ENCODE measurements around the gene OSBPL10. TPM values are rescaled to one million over a fixed set of nuclear protein-coding genes. Genes with fewer than 3 reads are reported as not detected.

The OSBPL10 gene
- total RNA-seq, 1 donor from 2014 or later: 6.4 TPM

DNA sequence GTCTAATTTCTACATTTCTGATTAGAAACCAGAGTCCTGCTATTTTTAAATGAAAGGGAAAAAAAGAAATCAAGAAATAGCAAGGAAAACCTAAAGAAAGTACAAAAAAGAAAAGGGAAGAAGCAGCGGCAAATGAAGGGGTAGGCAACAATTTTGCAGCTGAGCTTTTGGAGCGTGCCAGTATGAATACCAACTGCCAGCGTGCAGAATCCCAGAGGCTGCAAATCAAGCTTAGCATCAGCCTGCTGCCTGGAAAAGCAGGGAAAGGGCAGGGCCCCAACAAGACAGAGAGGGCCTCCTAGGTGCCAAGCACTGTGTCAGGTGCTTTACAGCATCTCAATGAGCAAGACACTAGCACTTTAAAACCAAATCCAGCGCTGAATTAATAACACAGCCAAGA, 271.5 kb downstream of the OSBPL10 start:
- TF ChIP-seq, protein P1, sequence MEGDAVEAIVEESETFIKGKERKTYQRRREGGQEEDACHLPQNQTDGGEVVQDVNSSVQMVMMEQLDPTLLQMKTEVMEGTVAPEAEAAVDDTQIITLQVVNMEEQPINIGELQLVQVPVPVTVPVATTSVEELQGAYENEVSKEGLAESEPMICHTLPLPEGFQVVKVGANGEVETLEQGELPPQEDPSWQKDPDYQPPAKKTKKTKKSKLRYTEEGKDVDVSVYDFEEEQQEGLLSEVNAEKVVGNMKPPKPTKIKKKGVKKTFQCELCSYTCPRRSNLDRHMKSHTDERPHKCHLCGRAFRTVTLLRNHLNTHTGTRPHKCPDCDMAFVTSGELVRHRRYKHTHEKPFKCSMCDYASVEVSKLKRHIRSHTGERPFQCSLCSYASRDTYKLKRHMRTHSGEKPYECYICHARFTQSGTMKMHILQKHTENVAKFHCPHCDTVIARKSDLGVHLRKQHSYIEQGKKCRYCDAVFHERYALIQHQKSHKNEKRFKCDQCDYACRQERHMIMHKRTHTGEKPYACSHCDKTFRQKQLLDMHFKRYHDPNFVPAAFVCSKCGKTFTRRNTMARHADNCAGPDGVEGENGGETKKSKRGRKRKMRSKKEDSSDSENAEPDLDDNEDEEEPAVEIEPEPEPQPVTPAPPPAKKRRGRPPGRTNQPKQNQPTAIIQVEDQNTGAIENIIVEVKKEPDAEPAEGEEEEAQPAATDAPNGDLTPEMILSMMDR (IDR thresholded peaks at IDR 0.05; ENCODE audit: borderline replicate concordance): no peak
- Histone ChIP-seq H3K36me3 (no peaks in the 10 kb centered on the region), H3K27ac (replicated peaks) (no peak overlapping the region), H3K4me1 (peaks cover 6% of the 10 kb centered on the region), H3K27me3 (ENCODE audit: low read depth) (no peaks in the 10 kb centered on the region), H3K4me3 (no peak overlapping the region), H3K9me3 (replicated peaks) (peaks cover 15% of the 10 kb centered on the region)
- DNase-seq: no peak
- intact Hi-C loops (cut with micrococcal nuclease): no loop called here

DNA sequence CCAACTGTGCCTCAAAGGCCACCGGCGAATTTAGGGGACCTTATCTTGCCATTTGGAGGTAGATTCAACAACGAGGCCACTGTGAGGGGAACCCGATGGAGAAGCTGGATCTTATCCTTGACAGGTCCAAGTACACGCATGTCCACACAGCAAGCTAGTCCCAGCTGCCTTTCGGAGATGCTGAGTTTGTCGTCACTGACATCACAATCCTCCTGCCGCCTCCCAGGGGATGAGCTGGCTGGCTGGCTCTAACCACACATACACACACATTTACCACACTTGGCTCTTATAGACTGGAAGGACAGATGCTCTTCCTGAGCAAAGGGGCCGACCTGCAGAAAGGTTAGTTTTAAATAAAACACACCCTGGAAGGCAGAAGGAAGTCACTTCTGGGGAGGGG, 272.1 kb downstream of the OSBPL10 start:
- intact Hi-C loops (cut with micrococcal nuclease): no loop called here
- TF ChIP-seq, protein P1 (IDR thresholded peaks at IDR 0.05; ENCODE audit: borderline replicate concordance): no peak
- Histone ChIP-seq H3K9me3 (replicated peaks) (peaks cover 15% of the 10 kb centered on the region), H3K27me3 (ENCODE audit: low read depth) (no peaks in the 10 kb centered on the region), H3K27ac (replicated peaks) (no peak overlapping the region), H3K36me3 (no peaks in the 10 kb centered on the region), H3K4me3 (no peak overlapping the region), H3K4me1 (peaks cover 6% of the 10 kb centered on the region)
- no peak for DNase-seq

DNA sequence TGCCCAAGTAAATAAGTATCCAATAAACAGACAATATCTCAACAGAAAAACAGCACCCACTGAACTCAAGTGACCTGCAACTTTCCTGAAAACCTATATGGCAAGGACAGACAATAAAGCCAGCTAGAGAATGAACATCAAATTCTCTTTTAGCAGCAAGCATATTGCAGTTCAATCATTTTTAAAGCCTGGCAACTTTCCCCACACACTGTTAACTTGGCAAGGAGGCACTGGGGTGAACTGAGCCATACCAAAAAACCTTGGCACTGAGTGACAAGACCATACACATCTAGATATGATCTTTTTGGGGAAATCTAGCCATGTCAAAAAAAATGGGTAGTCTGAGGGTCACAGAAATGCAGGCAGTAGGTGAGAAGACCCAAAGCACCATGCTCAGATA, 273.8 kb downstream of the OSBPL10 start:
- Histone ChIP-seq H3K36me3 (no peaks in the 10 kb centered on the region), H3K27me3 (ENCODE audit: low read depth) (no peaks in the 10 kb centered on the region), H3K4me3 (no peak overlapping the region), H3K27ac (replicated peaks) (no peak overlapping the region), H3K9me3 (replicated peaks) (peaks cover 4% of the 10 kb centered on the region), H3K4me1 (peaks cover 6% of the 10 kb centered on the region)
- no peak for DNase-seq
- TF ChIP-seq, protein P1 (IDR thresholded peaks at IDR 0.05; ENCODE audit: borderline replicate concordance): no peak
- intact Hi-C loops (cut with micrococcal nuclease): no loop called here

DNA sequence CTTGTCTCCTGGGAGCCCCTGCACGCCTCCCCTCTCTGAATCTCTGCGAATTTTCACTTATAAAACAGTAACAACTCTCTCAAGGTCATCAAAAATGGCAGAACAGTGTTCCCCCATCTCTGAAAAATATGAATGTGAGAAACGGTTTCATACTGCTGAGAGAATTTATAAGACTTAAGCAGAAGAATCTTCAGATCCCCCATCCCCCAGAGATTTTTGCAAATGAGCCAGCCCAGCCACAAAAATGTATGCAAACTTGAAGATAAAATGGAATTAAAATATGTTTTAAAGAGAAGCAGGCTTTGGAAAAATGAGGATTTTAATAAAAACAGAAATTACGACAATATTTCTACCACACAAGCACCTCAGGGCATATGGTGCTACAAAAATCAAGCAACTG, 275.3 kb downstream of the OSBPL10 start:
- TF ChIP-seq, protein P1 (IDR thresholded peaks at IDR 0.05; ENCODE audit: borderline replicate concordance): no peak
- DNase-seq: no peak
- peaks cover 8% of the 10 kb centered on the region for H3K36me3 ChIP-seq
- H3K27me3 ChIP-seq (ENCODE audit: low read depth): no peaks in the 10 kb centered on the region
- H3K4me1 ChIP-seq: peaks cover 6% of the 10 kb centered on the region
- no peak overlapping the region for H3K27ac ChIP-seq (replicated peaks)
- intact Hi-C loops (cut with micrococcal nuclease): no loop called here
- no peaks in the 10 kb centered on the region for H3K9me3 ChIP-seq (replicated peaks)
- no peak overlapping the region for H3K4me3 ChIP-seq

DNA sequence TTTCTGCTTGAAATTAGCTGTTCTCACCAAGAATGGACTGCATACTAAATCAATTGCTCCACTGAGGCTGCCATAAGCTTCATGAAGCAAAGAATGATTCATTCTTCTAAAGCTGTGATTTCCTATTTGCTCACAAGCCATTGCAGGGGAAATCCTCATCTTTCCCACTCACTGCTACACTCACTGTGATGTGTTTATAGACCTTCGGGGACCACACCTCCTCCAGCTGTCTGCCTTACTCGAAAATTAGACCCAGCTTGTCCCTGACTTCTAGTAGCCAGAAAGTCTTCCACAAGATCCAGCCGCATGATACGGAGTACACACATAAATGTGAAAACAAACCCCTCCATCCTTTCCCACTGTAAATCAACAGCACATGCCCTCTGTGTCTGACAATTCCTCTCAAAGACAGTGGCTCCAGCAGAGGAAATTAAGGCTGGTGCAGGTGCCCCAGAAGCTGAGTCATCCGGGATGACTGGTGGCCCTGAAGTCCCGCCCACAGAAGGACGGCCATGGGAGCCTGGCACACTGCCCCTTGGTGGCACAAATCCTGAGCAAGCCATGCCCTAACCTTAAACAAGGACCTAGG, 276.4 kb downstream of the OSBPL10 start:
- no peak overlapping the region for H3K27ac ChIP-seq (replicated peaks)
- H3K9me3 ChIP-seq (replicated peaks): no peaks in the 10 kb centered on the region
- intact Hi-C loops (cut with micrococcal nuclease): no loop called here
- peaks cover 6% of the 10 kb centered on the region for H3K4me1 ChIP-seq
- H3K4me3 ChIP-seq: no peak overlapping the region
- peaks cover 8% of the 10 kb centered on the region for H3K36me3 ChIP-seq
- no peaks in the 10 kb centered on the region for H3K27me3 ChIP-seq (ENCODE audit: low read depth)
- TF ChIP-seq, protein P1 (IDR thresholded peaks at IDR 0.05; ENCODE audit: borderline replicate concordance): no peak
- DNase-seq: no peak

All from left ventricle myocardium inferior (tissue), 1 donor.